ENCODE data around the gene MAN2B1. TPM values are rescaled to one million over a fixed set of nuclear protein-coding genes. Genes with fewer than 3 reads are reported as not detected.

The MAN2B1 gene
- total and polyA plus RNA-seq, 2 of the 8 experiments (the other 6 are each of a cell fraction or from before 2014, with no cell fraction given), result 55.3 to 76.3 TPM

DNA sequence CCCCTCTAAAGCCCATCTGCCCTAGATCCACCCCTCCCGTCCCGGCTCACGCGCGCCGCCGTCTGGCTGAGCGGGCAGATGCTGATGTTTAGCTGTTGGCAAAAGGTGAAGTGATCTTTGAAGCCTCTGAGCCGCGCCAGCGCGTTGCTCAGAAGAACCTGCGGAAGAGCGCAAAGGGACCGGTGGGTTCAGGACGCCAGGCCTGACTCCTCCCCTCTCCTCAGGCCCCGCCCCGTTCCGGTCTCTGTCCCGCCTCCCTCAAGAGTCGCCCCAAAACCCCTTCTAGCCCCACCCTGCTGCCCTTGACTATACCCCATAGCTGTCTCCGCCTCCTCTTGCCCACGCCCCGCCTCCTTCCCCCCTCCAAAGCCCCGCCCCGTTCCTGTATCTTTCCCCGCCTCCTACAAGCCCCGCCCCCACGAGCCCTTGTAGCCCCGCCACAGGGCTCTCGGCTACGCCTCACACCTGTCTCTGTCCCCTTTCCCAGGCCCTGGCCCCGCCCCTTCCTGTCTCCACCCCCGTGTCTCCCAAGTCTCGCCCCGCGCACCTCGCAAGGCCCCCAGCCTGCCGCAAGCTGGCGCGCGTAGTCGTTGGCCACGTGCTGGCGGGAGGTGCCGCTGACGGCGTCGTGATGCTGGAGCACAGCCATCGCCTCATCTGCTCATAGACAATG, 9.5 kb downstream of the MAN2B1 start (continued):
- TF ChIP-seq CREB1 (IDR thresholded peaks at IDR 0.05) (peak; percentile 29; the same call in 1 of the 2 replicates), CBX5 (IDR thresholded peaks at IDR 0.05; ENCODE audit: low read depth, low read length) (no peak), GABPA (IDR thresholded peaks at IDR 0.05; ENCODE audit: borderline replicate concordance, insufficient read depth, low read length) (no peak), SUZ12 (IDR thresholded peaks at IDR 0.05; ENCODE audit: low read length) (no peak), TAF7 (optimal IDR thresholded peaks at IDR 0.05; ENCODE audit: borderline replicate concordance, low read depth, low read length) (no peak), POLR2AphosphoS5 (IDR thresholded peaks at IDR 0.05; ENCODE audit: low read depth, low read length) (no peak), KDM4A (IDR thresholded peaks at IDR 0.05; ENCODE audit: low read depth, low read length, severe bottlenecking) (no peak), GTF2F1 (IDR thresholded peaks at IDR 0.05; ENCODE audit: borderline replicate concordance, low read depth, low read length) (no peak), RBBP5 (IDR thresholded peaks at IDR 0.05; ENCODE audit: borderline replicate concordance, low read depth, low read length) (no peak), MAFK (IDR thresholded peaks at IDR 0.05; ENCODE audit: low read depth, low read length) (no peak), SIRT6 (IDR thresholded peaks at IDR 0.05; ENCODE audit: low read length) (no peak), SP1 (IDR thresholded peaks at IDR 0.05; ENCODE audit: low read depth, low read length) (peak; percentile 47; the same call in 1 of the 2 replicates), EZH2 (IDR thresholded peaks at IDR 0.05; ENCODE audit: low read depth, low read length, severe bottlenecking) (no peak), RAD21 (IDR thresholded peaks at IDR 0.05 in 1 of 2, conservative IDR thresholded peaks at IDR 0.05 in 1 of 2; ENCODE audit: low read depth in 2 of 2, low read length in 2 of 2) (peak; percentile 50 to 55; a peak in 3 of 4 replicates)
- TF ChIP-seq, protein P1, sequence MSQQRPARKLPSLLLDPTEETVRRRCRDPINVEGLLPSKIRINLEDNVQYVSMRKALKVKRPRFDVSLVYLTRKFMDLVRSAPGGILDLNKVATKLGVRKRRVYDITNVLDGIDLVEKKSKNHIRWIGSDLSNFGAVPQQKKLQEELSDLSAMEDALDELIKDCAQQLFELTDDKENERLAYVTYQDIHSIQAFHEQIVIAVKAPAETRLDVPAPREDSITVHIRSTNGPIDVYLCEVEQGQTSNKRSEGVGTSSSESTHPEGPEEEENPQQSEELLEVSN (IDR thresholded peaks at IDR 0.05), result peak; percentile 98
- TF ChIP-seq, protein P2, sequence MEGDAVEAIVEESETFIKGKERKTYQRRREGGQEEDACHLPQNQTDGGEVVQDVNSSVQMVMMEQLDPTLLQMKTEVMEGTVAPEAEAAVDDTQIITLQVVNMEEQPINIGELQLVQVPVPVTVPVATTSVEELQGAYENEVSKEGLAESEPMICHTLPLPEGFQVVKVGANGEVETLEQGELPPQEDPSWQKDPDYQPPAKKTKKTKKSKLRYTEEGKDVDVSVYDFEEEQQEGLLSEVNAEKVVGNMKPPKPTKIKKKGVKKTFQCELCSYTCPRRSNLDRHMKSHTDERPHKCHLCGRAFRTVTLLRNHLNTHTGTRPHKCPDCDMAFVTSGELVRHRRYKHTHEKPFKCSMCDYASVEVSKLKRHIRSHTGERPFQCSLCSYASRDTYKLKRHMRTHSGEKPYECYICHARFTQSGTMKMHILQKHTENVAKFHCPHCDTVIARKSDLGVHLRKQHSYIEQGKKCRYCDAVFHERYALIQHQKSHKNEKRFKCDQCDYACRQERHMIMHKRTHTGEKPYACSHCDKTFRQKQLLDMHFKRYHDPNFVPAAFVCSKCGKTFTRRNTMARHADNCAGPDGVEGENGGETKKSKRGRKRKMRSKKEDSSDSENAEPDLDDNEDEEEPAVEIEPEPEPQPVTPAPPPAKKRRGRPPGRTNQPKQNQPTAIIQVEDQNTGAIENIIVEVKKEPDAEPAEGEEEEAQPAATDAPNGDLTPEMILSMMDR (IDR thresholded peaks at IDR 0.05; ENCODE audit: control extremely low read depth in 1 of 3, insufficient read depth in 1 of 3, low read depth in 1 of 3, low read length in 3 of 3), result peak; percentile 49 to 67 (median 54)
- TF ChIP-seq, protein P3, sequence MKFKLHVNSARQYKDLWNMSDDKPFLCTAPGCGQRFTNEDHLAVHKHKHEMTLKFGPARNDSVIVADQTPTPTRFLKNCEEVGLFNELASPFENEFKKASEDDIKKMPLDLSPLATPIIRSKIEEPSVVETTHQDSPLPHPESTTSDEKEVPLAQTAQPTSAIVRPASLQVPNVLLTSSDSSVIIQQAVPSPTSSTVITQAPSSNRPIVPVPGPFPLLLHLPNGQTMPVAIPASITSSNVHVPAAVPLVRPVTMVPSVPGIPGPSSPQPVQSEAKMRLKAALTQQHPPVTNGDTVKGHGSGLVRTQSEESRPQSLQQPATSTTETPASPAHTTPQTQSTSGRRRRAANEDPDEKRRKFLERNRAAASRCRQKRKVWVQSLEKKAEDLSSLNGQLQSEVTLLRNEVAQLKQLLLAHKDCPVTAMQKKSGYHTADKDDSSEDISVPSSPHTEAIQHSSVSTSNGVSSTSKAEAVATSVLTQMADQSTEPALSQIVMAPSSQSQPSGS (IDR thresholded peaks at IDR 0.05; ENCODE audit: low read length), result no peak
- TF ChIP-seq, protein P4, sequence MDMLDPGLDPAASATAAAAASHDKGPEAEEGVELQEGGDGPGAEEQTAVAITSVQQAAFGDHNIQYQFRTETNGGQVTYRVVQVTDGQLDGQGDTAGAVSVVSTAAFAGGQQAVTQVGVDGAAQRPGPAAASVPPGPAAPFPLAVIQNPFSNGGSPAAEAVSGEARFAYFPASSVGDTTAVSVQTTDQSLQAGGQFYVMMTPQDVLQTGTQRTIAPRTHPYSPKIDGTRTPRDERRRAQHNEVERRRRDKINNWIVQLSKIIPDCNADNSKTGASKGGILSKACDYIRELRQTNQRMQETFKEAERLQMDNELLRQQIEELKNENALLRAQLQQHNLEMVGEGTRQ (IDR thresholded peaks at IDR 0.05; ENCODE audit: low read length), result no peak
